Keratinocyte (primary cell): ENCODE results near the gene FBLIM1. TPM values are rescaled to one million over a fixed set of nuclear protein-coding genes. Genes with fewer than 3 reads are reported as not detected.
A peak's percentile ranks its signal among the peaks of the same experiment; 100 is the strongest.

Source experiments
- DNase-seq: peaks from one replicate; pipeline ENCODE4 v3.0.0-alpha.2; 2011; ENCODE audit warnings: low read depth, missing footprints, low spot score
- FAIRE-seq: peaks from 2 replicates; lab custom pipeline; 2011; peaks lifted over from hg19 to GRCh38; lab: Jason Lieb, UNC
- H2AFZ ChIP-seq: 2 replicates; pipeline ENCODE4 v1.6.0; 2012; ENCODE audit warnings: low read length, control low read depth, inconsistent platforms; ENCODE audit not compliant: control insufficient read depth
- H3K27ac ChIP-seq: 2 replicates; pipeline ENCODE4 v1.5.1; 2011; ENCODE audit warnings: low read length; ENCODE audit not compliant: control insufficient read depth, insufficient read depth
- H3K27me3 ChIP-seq: 3 replicates; pipeline ENCODE4 v1.6.0; 2011; ENCODE audit warnings: low read length; ENCODE audit not compliant: control insufficient read depth, insufficient read depth; ENCODE audit errors: extremely low read depth
- H3K36me3 ChIP-seq, 2 experiments: 2 replicates in 1 of 2; 3 replicates in 1 of 2; pipeline ENCODE4 v1.5.1; 2011; ENCODE audit warnings: low read length in 2 of 2, mild to moderate bottlenecking in 1 of 2; ENCODE audit not compliant: control insufficient read depth in 2 of 2, insufficient read depth in 2 of 2; ENCODE audit errors: extremely low read depth in 1 of 2
- H3K4me1 ChIP-seq: 3 replicates; pipeline ENCODE4 v1.5.1; 2011; ENCODE audit warnings: low read length; ENCODE audit not compliant: control insufficient read depth, insufficient read depth; ENCODE audit errors: extremely low read depth
- H3K4me2 ChIP-seq: 3 replicates; pipeline ENCODE4 v1.6.0; 2011; ENCODE audit warnings: low read depth, low read length; ENCODE audit not compliant: control insufficient read depth, insufficient read depth; ENCODE audit errors: extremely low read depth
- H3K4me3 ChIP-seq, 3 experiments: fragments of 200-600 bp in 1 of 3; sonication (generic) in 1 of 3; 2 replicates in 2 of 3; 3 replicates in 1 of 3; pipeline ENCODE4 v1.5.1; 2011 to 2016; ENCODE audit warnings: low read length in 3 of 3, mild to moderate bottlenecking in 3 of 3, control low read depth in 2 of 3, inconsistent platforms in 1 of 3, low read depth in 1 of 3, mixed read lengths in 1 of 3, mixed run types in 1 of 3, moderate library complexity in 1 of 3; ENCODE audit not compliant: control insufficient read depth in 2 of 3, insufficient read depth in 2 of 3; ENCODE audit errors: extremely low read depth in 1 of 3
- H3K79me2 ChIP-seq: 2 replicates; pipeline ENCODE4 v1.6.0; 2012; ENCODE audit warnings: low read length; ENCODE audit not compliant: control insufficient read depth, insufficient read depth
- H3K9ac ChIP-seq: 3 replicates; pipeline ENCODE4 v1.6.0; 2011; ENCODE audit warnings: low read length; ENCODE audit not compliant: control insufficient read depth, insufficient read depth; ENCODE audit errors: extremely low read depth
- H3K9me1 ChIP-seq: 3 replicates; pipeline ENCODE4 v1.6.0; 2011; ENCODE audit warnings: low read length; ENCODE audit not compliant: control insufficient read depth, insufficient read depth; ENCODE audit errors: extremely low read depth
- H3K9me3 ChIP-seq: 2 replicates; pipeline ENCODE4 v1.5.1; 2012; ENCODE audit warnings: low read depth, low read length; ENCODE audit not compliant: control insufficient read depth
- H4K20me1 ChIP-seq: 3 replicates; pipeline ENCODE4 v1.6.0; 2011; ENCODE audit warnings: low read length; ENCODE audit not compliant: control insufficient read depth, insufficient read depth; ENCODE audit errors: extremely low read depth
- EZH2 ChIP-seq: IDR thresholded peaks from one replicate; pipeline ENCODE4 v1.6.1; 2012; ENCODE audit warnings: inconsistent platforms, mild to moderate bottlenecking, low read length, moderate library complexity
- dilution Hi-C: fragments of 300-500 bp; cut with MboI; formaldehyde crosslinking; loops from one replicate; pipeline ENCODE4 v1.7.0; 2020; ENCODE audit warnings: low sequenced_read_pairs; ENCODE audit not compliant: extremely low pct_ligation_motif_present
- polyA plus RNA-seq, 5 experiments: library from polyadenylated mRNA; depleted of rRNA in 3 of 5; stranded (reverse) in 3 of 5; stranded (forward) in 1 of 5; unstranded in 1 of 5; fragments of >200 nt; gene quantifications; 1 replicate in 1 of 5; 2 replicates in 3 of 5; 3 replicates in 1 of 5; pipeline versions ENCODE4 v1.2.1 to v1.2.3, GENCODE V29; 2011 to 2012; ENCODE audit warnings: missing spikeins in 2 of 5, low read depth in 1 of 5, low replicate concordance in 1 of 5
- TF ChIP-seq, protein P1 (sequence below), 3 experiments: IDR thresholded peaks in 1 of 3; conservative IDR thresholded peaks in 1 of 3; optimal IDR thresholded peaks in 1 of 3; 2 replicates in 2 of 3; 3 replicates in 1 of 3; pipeline versions ENCODE3 to v1.5.1; 2011; ENCODE audit warnings: low read length in 3 of 3, mild to moderate bottlenecking in 3 of 3, moderate library complexity in 2 of 3, control low read depth in 1 of 3, inconsistent platforms in 1 of 3; ENCODE audit not compliant: insufficient read depth in 2 of 3; ENCODE audit errors: extremely low read depth in 1 of 3

FBLIM1 gene
- polyA plus RNA-seq, 1 donor (not counting 4 experiments of a cell fraction or from before 2014, with no cell fraction given), result 144 TPM

DNA sequence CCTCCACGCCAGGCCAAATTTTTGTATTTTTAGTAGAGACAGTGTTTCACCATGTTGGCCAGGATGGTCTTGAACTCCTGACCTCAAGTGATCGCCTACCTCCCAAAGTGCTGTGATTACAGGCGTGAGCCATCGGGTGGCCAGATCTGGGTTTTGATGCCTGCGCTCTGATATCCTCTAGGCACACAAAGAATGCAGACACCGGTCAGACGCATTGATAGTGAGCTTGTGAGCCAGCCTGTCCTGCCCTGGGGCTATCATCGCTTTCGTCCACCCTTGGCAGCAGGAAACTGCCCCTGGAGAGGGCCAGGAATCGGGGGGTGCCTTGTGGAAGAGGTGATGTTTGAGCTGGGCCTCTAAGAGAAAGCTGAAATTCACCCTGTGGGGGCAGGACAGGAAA is 4.0 kb downstream of the FBLIM1 start:
- no peak overlapping the region for H3K4me2 ChIP-seq
- H2AFZ ChIP-seq, result no peak overlapping the region
- H3K9ac ChIP-seq, result no peak overlapping the region
- H3K4me1 ChIP-seq, result peaks cover 48% of the 10 kb centered on the region
- H4K20me1 ChIP-seq, result no peaks in the 10 kb centered on the region
- no peaks in the 10 kb centered on the region for H3K9me3 ChIP-seq
- no peak for DNase-seq
- dilution Hi-C loops, result no loop called here
- peaks cover 8 to 26% of the 10 kb centered on the region in 2 experiments for H3K36me3 ChIP-seq
- no peaks in the 10 kb centered on the region for H3K9me1 ChIP-seq
- H3K79me2 ChIP-seq, result peaks cover 65% of the 10 kb centered on the region
- no peaks in the 10 kb centered on the region for H3K27me3 ChIP-seq
- FAIRE-seq, result no peak
- H3K4me3 ChIP-seq, result no peak overlapping the region
- TF ChIP-seq, protein P1, sequence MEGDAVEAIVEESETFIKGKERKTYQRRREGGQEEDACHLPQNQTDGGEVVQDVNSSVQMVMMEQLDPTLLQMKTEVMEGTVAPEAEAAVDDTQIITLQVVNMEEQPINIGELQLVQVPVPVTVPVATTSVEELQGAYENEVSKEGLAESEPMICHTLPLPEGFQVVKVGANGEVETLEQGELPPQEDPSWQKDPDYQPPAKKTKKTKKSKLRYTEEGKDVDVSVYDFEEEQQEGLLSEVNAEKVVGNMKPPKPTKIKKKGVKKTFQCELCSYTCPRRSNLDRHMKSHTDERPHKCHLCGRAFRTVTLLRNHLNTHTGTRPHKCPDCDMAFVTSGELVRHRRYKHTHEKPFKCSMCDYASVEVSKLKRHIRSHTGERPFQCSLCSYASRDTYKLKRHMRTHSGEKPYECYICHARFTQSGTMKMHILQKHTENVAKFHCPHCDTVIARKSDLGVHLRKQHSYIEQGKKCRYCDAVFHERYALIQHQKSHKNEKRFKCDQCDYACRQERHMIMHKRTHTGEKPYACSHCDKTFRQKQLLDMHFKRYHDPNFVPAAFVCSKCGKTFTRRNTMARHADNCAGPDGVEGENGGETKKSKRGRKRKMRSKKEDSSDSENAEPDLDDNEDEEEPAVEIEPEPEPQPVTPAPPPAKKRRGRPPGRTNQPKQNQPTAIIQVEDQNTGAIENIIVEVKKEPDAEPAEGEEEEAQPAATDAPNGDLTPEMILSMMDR (optimal IDR thresholded peaks at IDR 0.05 in 1 of 3, IDR thresholded peaks at IDR 0.05 in 1 of 3, conservative IDR thresholded peaks at IDR 0.05 in 1 of 3; ENCODE audit: extremely low read depth in 1 of 3, insufficient read depth in 2 of 3, low read length in 3 of 3), result no peak
- no peak overlapping the region for H3K27ac ChIP-seq

GRCh38 chr1:15764269-15764764 is 5.7 kb downstream of the FBLIM1 start:
- H3K4me3 ChIP-seq, result peak overlapping the region; percentile 35 to 54 (median 41)
- DNase-seq, result no peak
- peaks cover 72% of the 10 kb centered on the region for H3K79me2 ChIP-seq
- H3K9ac ChIP-seq, result peak overlapping the region; percentile 70
- H3K27ac ChIP-seq, result peak overlapping the region; percentile 92
- dilution Hi-C loops, result no loop called here
- TF ChIP-seq, protein P1 (optimal IDR thresholded peaks at IDR 0.05 in 1 of 3, IDR thresholded peaks at IDR 0.05 in 1 of 3, conservative IDR thresholded peaks at IDR 0.05 in 1 of 3; ENCODE audit: extremely low read depth in 1 of 3, insufficient read depth in 2 of 3, low read length in 3 of 3), result no peak
- TF ChIP-seq EZH2, result no peak
- peak overlapping the region; percentile 89 for H3K4me2 ChIP-seq
- peaks cover 20 to 41% of the 10 kb centered on the region in 2 experiments for H3K36me3 ChIP-seq
- no peaks in the 10 kb centered on the region for H3K9me1 ChIP-seq
- H2AFZ ChIP-seq, result no peak overlapping the region
- H3K9me3 ChIP-seq, result no peaks in the 10 kb centered on the region
- no peaks in the 10 kb centered on the region for H3K27me3 ChIP-seq
- FAIRE-seq, result peak; percentile 95
- peaks cover 44% of the 10 kb centered on the region for H3K4me1 ChIP-seq
- H4K20me1 ChIP-seq, result no peaks in the 10 kb centered on the region
